Vein endothelial cell (primary cell): ENCODE data around the gene PRSS37. TPM values are rescaled to one million over a fixed set of nuclear protein-coding genes. Genes with fewer than 3 reads are reported as not detected.

Experiments used
- total RNA-seq: library from RNA; depleted of rRNA; stranded (reverse); fragments of >200 nt; gene quantifications from 2 replicates; pipeline ENCODE4 v1.2.3, GENCODE V29; 2012

PRSS37 gene, protein sequence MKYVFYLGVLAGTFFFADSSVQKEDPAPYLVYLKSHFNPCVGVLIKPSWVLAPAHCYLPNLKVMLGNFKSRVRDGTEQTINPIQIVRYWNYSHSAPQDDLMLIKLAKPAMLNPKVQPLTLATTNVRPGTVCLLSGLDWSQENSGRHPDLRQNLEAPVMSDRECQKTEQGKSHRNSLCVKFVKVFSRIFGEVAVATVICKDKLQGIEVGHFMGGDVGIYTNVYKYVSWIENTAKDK
- total RNA-seq: not detected in 2 replicates

DNA sequence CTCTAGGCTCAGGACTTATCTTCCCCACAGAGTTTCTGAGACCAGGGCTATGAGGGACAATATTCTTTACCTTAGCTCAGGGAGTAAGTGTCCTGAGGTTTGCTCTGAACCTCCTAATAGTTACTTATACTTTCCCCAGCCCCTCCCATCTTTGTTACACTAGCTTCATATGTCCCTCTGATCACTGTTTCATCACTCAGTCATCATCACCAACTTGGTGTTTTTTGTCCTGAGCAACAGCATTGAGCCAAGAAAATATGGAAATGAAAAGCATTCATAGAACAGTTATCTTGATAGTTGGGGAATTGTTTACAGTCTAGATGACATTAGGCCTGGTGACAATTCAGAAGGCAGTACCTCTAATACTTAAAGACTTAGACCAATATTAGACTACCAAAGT, at the start of gene PRSS37:
TSS of gene PRSS37 (minus strand) at position 101 of the 400 bp plus-strand sequence. CDS start 436 bp downstream, outside the sequence.

DNA sequence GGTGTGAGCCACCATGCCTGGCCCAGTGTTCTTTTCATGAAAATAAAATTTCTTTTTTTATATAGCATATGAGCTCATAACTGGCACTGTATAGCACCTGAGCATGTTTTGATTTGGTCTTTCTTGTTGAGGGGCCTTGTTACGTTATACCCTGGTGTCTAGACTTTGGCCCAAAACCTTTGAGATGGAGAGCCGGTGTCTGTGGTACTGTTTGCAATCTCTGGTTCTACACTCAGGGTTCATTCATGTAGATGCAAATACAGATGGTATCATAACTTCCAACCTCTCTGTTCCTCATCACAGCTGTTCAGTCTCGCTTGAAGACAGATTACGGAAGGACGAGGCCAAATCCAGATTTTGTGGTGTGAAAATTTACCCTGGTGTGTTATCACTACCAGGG, 51.4 kb downstream of the PRSS37 start, which contains the start of gene TAS2R5:
TSS of gene TAS2R5 (plus strand) at position 301 of the 400 bp plus-strand sequence. CDS start 145 bp downstream, outside the sequence.

Other genes with a start within 250 kb of the PRSS37 start
- 45.5 and 50.3 TPM in 2 replicates for gene DENND11, start 139.3 kb downstream of the PRSS37 start, total RNA-seq
- not detected in 2 replicates for gene WEE2, start 133.1 kb downstream of the PRSS37 start, total RNA-seq
- gene SSBP1, start 103.1 kb downstream of the PRSS37 start, total RNA-seq: 88.5 and 176 TPM in 2 replicates
- gene TAS2R3, start 77.4 kb downstream of the PRSS37 start, total RNA-seq: 0.98 and 1.2 TPM in 2 replicates
- gene TAS2R4, start 64.8 kb downstream of the PRSS37 start, total RNA-seq: 0.98 and 1.9 TPM in 2 replicates
- gene TAS2R5, start 51.3 kb downstream of the PRSS37 start, total RNA-seq: 0.65 and 1.5 TPM in 2 replicates
- not detected in 2 replicates for gene OR9A4, start 74.9 kb upstream of the PRSS37 start, total RNA-seq
- not detected in 2 replicates for gene CLEC5A, start 105.5 kb upstream of the PRSS37 start, total RNA-seq
- not detected in 2 replicates for gene TAS2R38, start 132.3 kb upstream of the PRSS37 start, total RNA-seq
- gene MGAM, start 154.4 kb upstream of the PRSS37 start, total RNA-seq: under 0.01 TPM in 1 of 2 replicates, not detected in the other